Breast epithelium (tissue), 3 donors: ENCODE results near the gene MUC4.
"Not testable (repeated sequence)": the region's sequence is repeated elsewhere in the genome, so short reads cannot be mapped to it uniquely, and the experiment has no call there.

Experiments
- POLR2A ChIP-seq: fragments of 450-650 bp; IDR thresholded peaks from one replicate; pipeline ENCODE4 v1.6.1; 2016; ENCODE audit warnings: antibody characterized with exemption, mild to moderate bottlenecking, moderate library complexity
- POLR2AphosphoS5 ChIP-seq, 3 donors: sonication (generic); formaldehyde crosslinking; IDR thresholded peaks; one replicate each; pipeline ENCODE4 v1.6.1; 2017; ENCODE audit warnings: antibody characterized with exemption in 3 of 3
- TF ChIP-seq, protein P1 (sequence below), 3 donors: fragments of 450-650 bp; IDR thresholded peaks; one replicate each; pipeline ENCODE4 v1.5.1; 2016 to 2017; ENCODE audit warnings: antibody characterized with exemption in 3 of 3, mild to moderate bottlenecking in 3 of 3, moderate library complexity in 3 of 3

DNA sequence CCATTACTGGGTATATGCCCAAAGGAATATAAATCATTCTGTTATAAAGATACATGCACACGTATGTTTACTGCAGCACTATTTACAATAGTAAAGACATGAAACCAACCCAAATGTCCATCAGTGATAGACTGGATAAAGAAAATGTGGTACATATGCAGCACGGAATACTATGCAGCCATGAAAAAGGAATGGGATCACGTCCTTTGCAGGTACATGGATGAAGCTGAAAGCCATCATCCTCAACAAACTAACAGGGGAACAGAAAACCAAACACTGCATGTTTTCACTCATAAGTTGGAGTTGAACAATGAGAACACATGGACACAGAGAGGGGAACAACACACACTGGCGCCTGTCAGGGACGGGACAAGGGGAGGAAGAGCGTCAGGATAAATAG, 19.1 kb downstream of the MUC4 start:
- TF ChIP-seq, protein P1, sequence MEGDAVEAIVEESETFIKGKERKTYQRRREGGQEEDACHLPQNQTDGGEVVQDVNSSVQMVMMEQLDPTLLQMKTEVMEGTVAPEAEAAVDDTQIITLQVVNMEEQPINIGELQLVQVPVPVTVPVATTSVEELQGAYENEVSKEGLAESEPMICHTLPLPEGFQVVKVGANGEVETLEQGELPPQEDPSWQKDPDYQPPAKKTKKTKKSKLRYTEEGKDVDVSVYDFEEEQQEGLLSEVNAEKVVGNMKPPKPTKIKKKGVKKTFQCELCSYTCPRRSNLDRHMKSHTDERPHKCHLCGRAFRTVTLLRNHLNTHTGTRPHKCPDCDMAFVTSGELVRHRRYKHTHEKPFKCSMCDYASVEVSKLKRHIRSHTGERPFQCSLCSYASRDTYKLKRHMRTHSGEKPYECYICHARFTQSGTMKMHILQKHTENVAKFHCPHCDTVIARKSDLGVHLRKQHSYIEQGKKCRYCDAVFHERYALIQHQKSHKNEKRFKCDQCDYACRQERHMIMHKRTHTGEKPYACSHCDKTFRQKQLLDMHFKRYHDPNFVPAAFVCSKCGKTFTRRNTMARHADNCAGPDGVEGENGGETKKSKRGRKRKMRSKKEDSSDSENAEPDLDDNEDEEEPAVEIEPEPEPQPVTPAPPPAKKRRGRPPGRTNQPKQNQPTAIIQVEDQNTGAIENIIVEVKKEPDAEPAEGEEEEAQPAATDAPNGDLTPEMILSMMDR (IDR thresholded peaks at IDR 0.05), result not testable (repeated sequence)
- TF ChIP-seq POLR2A; POLR2AphosphoS5 (IDR thresholded peaks at IDR 0.05): not testable (repeated sequence)
